ENCODE results near the gene ARHGEF11.
"Not testable (repeated sequence)": the region's sequence is repeated elsewhere in the genome, so short reads cannot be mapped to it uniquely, and the experiment has no call there.

The ARHGEF11 gene

DNA sequence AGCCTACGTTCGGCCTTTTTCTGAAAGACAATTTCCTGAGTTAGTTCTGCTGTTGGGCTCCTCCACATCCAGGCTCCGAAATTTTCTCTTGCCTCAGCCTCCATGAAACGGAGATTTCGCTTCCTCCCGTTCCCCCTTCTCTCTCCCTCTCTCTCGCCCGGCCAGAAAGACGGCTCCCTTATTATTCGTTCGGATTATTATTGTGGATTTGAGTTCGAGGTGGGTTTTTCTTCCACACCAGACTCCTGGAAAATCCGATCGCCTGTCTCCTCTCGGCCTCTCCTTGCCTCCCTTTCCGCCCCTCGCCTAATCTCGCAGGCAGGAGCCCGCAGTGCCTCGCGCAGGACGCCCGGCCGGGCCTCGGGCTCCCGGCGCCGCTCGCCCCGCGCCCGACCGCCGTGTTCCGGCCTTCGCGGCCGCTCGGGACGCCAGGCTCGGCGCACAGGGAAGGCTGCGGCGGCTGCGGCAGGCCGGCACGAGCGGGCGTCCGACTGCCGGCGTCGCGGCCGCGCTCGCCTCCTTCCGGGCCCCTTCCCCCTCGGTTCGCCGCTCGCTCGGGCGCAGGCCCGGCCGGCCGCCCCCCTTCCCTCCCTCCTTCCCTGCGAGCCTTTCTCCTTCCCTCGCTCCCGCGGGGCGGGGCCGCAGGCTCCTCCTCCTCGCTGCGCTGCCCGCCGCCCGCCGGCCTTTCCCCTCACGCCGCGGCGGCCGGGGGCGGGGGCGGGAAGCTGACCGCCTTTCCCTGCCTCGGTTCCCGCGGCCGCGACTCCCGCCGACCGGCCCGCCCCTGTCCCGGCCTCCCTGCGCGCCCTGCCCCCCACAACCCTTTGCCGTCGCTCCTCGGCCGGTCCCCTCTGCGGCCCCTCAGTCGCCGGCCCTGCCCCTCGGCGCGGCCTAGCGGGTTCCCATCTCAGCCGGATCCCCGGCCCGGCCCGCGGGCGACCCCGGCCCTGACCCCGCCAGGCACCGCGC, at the start of gene ARHGEF11:
Gene ARHGEF11 (minus strand): TSS at position 493 of the 969 bp plus-strand sequence. CDS start 1,412 bp downstream, outside the sequence.
- DNase-seq: peak; percentile 86

DNA sequence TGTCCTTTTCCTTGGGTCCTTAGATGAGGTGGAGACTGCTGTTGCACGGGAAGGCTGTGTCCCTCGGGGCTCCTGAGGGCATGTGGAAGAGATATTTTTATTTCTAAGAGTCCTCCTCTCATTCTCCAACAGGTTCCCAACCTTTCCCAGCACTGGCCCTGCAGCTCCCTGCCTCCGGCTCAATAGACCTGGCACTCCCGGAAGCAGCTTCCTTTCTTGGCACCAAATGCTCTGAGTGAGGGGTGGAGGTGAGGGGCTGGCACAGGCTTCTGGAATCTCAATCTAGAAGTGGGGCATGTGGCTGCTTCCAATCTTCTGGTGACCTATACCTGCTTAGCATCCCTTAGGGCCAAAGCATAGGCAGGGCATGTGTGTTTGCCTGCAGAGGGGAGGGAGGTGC, 49.5 kb upstream of the ARHGEF11 start:
- DNase-seq: no peak

- peak; percentile 27 for DNase-seq
Observed at GRCh38 chr1:157092831-157093230, 47.3 kb upstream of the ARHGEF11 start.

DNA sequence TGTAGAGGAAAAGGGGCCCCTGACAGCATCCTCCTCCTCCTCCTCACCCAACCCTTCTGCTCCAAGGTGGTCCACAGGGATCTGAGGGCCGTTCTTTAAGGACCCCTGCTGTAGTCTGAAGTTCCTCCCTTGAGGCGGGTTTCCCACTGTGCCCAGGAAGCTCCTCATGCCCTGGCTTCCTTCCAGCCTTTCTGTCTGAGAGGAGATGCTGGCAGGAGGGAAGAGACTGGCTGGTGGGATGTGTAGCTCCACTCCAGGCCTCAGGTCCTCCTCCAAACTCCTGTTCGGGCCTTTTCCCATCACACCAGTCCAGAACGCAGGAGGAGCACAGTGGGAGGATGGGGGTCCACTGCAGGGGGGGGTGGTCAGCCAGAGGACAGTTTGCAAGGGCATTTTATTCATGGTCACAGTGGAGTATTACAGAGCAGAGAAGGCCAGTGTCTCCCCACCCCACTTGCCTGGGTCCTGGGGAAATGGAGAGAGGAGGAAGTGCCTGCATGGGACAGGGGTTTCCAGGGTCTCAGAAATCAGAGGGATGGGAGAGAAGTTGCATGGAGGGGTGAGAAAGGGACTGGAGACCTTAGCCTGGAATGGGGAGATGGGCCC, 46.2 kb upstream of the ARHGEF11 start:
- DNase-seq: no peak

DNA sequence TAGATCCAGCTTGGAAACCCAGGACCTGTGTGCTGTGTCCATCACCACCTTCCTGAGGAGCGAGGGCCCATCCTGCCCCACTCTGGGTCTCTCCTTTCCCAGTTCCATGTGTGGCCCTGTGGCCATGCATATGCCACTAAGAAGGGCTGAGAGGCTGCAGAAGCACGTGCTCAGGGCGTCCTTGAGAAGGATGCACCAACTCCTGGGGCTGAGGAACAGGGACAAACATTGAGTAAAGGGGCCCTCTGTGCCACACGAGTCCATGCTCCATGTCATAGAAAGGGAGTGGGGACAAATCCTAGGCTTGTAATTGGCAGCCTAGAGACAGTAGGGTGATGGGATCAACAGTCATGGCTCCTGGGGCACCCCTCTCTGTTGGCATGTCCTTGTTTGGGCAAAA, 45.6 kb upstream of the ARHGEF11 start:
- no peak for DNase-seq

DNA sequence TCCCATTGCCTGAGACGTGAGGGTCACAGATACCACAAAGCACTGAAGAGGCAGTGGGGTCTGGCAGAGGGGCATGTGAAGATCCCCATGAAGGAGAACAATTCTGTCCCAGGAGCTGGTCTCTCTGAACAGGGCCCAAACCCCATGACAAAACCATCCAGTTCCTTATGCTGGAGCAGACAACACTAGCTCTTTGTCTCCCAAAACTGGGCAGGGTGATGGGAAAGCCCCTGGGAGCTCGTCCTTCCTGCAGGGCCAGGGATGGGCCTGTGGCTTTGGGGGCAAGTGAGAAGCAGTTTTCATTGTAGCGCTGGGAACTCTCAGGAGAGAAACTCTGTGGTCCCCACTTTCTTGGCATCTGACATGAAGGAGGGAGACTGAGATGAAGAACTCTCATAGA, 45.2 kb upstream of the ARHGEF11 start:
- DNase-seq: no peak

GRCh38 chr1:157090196-157090647, 44.7 kb upstream of the ARHGEF11 start:
- DNase-seq: peak; percentile 70

DNA sequence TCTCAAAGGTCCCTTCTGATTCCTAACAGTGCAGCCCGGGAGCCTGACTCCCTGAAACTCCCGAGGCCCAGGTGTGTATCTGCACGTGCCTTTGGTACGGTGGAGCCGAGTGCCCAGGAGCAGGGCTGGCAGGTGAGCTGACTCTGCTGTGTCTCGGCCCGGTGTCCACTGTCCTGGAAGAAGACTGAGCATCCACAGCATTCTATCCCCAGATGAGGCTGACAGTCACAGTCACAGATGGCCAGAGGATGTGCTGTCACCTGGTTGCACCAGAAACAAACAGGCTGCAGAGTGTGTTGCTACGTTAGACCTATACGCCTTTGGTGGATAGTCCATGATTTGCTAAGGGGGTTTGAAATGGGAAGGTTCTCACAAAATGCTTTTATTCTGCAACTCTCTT, 44.2 kb upstream of the ARHGEF11 start:
- DNase-seq: no peak

DNA sequence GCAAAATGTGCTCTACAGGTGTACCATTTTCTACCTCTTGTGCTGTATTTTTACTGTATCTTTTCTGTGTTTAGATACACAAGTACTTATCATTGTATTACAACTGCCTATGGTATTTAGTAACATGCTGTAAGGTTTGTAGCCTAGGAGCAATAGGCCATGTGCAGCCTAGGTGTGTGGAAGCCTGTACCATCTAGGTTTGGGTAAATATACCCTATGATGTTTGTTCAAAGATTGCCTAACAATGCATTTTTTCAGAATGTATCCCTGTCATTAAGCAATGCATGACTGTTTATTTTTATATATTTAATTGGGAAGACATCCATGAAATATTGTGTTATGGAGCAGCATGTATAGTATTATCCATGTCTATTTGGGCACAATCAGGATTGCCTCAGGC, 43.1 kb upstream of the ARHGEF11 start:
- DNase-seq: no peak

- DNase-seq: no peak
Observed at GRCh38 chr1:157087030-157087429, 41.5 kb upstream of the ARHGEF11 start.

DNA sequence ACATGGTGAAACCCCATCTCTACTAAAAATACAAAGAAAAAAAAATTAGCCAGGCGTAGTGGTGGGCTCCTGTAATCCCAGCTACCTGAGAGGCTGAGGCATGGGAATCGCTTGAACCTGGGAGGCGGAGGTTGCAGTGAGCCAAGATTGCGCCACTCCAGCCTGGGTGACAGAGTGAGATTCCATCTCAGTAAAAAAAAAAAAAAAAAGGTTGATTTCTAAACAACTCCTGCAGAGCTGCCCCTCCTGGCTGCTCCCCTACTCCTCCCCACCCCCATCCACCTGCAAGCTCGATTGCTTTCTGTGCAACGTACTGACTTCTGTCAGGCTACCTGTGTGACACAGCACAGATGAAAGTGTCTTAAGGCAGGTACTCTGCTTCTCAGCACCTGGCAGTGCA, 40.8 kb upstream of the ARHGEF11 start:
- DNase-seq: no peak

DNA sequence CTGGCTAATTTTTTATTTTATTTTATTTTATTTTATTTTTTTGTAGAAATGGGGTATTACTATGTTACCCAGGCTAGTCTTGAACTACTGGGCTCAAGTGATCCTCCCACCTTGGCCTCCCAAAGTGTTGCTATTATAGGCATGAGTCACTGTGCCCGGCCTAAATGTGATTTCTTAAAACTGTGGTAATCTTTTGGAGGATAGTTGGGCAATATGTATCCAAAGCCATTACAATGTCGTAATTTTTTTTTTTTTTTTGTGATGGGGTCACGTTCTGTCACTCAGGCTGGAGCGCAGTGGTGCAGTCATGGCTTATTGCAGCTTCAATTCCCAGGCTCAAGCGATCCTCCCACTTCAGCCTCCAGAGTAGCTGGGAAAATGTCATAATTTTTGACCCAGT, 39.9 kb upstream of the ARHGEF11 start:
- DNase-seq: peak; percentile 43

- DNase-seq: no peak
Observed at GRCh38 chr1:157084720-157085119, 39.2 kb upstream of the ARHGEF11 start.

DNA sequence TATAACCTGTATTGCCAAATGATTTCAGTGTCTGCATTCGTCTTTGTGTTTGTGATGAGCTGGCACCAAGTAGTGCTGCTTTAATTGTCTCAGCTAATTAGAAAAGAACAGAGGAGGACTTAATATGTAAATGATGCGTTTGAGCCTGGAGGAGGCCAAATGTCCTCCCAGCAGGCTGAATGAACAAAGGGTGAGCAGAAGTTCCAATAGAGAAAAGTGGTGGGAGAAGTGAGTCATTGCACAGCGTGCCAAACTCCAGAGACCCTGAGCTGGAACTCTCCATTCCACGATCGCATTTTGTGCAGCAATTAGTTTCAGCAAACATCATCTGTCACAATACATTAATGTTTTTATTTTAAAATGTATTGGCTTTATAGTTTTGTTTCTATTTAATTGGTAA, 36.2 kb upstream of the ARHGEF11 start:
- DNase-seq: no peak

DNA sequence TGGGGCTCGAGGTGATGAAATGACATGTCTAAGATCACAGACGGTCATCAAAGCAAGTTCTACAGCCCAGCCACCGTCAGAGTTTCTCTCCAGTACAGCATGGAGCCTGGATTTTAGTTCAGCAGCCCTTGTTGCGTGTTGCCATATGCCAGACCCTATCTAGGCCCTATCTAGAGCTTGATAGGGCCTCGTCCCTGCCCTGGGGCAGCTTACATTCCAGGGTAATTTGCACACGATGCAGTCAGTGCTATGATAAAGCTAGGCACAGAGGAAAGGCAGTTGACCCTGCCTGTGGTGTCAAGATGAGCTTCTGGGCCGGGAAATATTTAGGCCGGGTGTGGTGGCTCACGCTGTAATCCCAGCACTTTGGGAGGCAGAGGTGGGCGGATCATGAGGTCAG, 35.2 kb upstream of the ARHGEF11 start:
- DNase-seq: no peak

DNA sequence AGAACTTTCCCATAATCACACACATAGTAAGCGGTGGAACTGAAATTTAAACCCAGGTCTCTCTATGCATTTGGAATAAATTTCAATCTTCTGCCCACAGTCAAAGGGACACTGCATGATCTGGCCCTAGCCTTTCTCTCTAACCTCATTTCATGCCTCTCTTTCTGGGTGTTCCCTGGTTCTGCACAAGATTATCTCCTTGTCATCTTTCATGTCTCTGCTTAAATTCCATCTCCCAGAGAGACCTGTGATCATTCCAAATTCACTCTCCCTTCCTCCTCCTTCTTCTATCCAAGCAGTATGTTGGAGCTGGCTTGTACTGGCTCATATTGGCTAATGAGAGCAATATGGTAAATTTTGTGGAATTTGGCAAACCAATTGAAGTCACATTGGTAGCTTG, 31.9 kb upstream of the ARHGEF11 start:
- DNase-seq: no peak

DNA sequence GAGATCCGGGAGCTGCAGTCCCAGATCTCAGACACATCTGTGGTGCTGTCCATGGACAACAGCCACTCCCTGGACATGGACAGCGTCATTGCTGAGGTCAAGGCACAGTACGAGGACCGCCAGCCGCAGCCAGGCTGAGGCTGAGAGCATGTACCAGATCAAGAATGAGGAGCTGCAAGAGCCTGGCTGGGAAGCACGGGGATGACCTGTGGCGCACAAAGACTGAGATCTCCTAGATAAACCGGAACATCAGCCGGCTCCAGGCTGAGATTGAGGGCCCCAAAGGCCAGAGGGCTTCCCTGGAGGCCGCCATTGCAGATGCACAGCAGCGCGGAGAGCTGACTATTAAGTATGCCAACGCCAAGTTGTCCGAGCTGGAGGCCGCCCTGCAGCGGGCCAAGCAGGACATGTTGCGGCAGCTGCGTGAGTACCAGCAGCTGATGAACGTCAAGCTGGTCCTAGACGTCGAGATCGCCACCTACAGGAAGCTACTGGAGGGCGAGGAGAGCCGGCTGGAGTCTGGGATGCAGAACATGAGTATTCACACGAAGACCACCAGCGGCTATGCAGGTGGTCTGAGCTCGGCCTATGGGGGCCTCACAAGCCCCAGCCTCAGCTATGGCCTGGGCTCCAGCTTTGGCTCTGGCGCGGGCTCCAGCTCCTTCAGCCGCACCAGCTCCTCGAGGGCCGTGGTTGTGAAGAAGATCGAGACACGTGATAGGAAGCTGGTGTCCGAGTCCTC, 28.6 kb upstream of the ARHGEF11 start:
- peak; percentile 56 for DNase-seq

- DNase-seq: no peak
Observed at GRCh38 chr1:157069601-157070000, 24.1 kb upstream of the ARHGEF11 start.

GRCh38 chr1:157059241-157059640, 13.7 kb upstream of the ARHGEF11 start:
- DNase-seq: not testable (repeated sequence)

GRCh38 chr1:157056269-157056668, 10.7 kb upstream of the ARHGEF11 start:
- no peak for DNase-seq

- not testable (repeated sequence) for DNase-seq
Observed at GRCh38 chr1:157055729-157056128, 10.2 kb upstream of the ARHGEF11 start.

GRCh38 chr1:157050836-157051235, 5.3 kb upstream of the ARHGEF11 start:
- DNase-seq: no peak

- no peak for DNase-seq
Observed at GRCh38 chr1:157047062-157047410, 1.5 kb upstream of the ARHGEF11 start.

- no peak for DNase-seq
Observed at GRCh38 chr1:157044326-157044725, 1.2 kb downstream of the ARHGEF11 start.

Data from HCEC 1CT (cell line).